Adrenal gland (tissue), 12 donors: ENCODE results near the gene ITIH4. TPM values are rescaled to one million over a fixed set of nuclear protein-coding genes. Genes with fewer than 3 reads are reported as not detected.

Source experiments
- DNase-seq, 7 donors: peaks; one replicate each; pipeline ENCODE4 v3.0.0-alpha.2; 2019 to 2020
- H3K27ac ChIP-seq, 5 donors: fragments of 200-600 bp; sonication (generic) in 4 of 5; 1 replicate in 3 of 5; 2 replicates in 2 of 5; pipeline versions ENCODE4 v1.5.1 to v1.8.0; 2016 to 2020; ENCODE audit warnings: mild to moderate bottlenecking in 1 of 5
- H3K27me3 ChIP-seq: fragments of 200-600 bp; 2 replicates; pipeline ENCODE4 v1.8.0; 2021
- H3K36me3 ChIP-seq, 2 donors: fragments of 200-600 bp; replicated peaks in 1 of 2; 1 replicate in 1 of 2; 2 replicates in 1 of 2; pipeline versions ENCODE4 v1.5.1 to v1.8.0; 2018 to 2022
- H3K4me1 ChIP-seq, 2 donors: fragments of 200-600 bp; replicated peaks in 1 of 2; 1 replicate in 1 of 2; 2 replicates in 1 of 2; pipeline versions ENCODE4 v1.5.1 to v1.8.0; 2018 to 2021
- H3K4me3 ChIP-seq, 4 donors: fragments of 200-600 bp; sonication (generic) in 3 of 4; one replicate each; pipeline ENCODE4 v1.5.1; 2016 to 2018
- H3K9me3 ChIP-seq, 3 donors: fragments of 200-600 bp; sonication (generic) in 1 of 3; replicated peaks in 1 of 3; 1 replicate in 2 of 3; 2 replicates in 1 of 3; pipeline versions ENCODE4 v1.5.1 to v1.8.0; 2016 to 2021
- POLR2A ChIP-seq, 2 donors: fragments of 450-650 bp; IDR thresholded peaks; one replicate each; pipeline ENCODE4 v1.6.1; 2017; ENCODE audit warnings: antibody characterized with exemption in 2 of 2, mild to moderate bottlenecking in 2 of 2, moderate library complexity in 1 of 2
- WGBS, 4 donors: extraction: QIAGEN DNeasy Blood & Tissue Kit in 2 of 4; methylation state at CpG; one replicate each; pipeline versions ENCODE4 v1.1.5 to v1.1.7; 2013 to 2017; 5-methylcytosine and 5-hydroxymethylcytosine counted together
- intact Hi-C, 2 donors: fragments of 100-400 bp; cut with DNase I; formaldehyde crosslinking; loops; one replicate each; pipeline versions ENCODE4 v1.14.1 to v1.15.0; 2022 to 2023
- polyA plus RNA-seq, 3 donors: library from polyadenylated mRNA; stranded (reverse); fragments of 200-250 nt in 2 of 3; fragments of 350-450 nt in 1 of 3; fragmentation: Illumina TruSeq in 1 of 3; extraction: RNeasy Lipid Tissue Mini Kit (QIAGEN cat#74804) in 1 of 3; gene quantifications; one replicate each; pipeline ENCODE4 v1.2.3, GENCODE V29; 2013 to 2014
- total RNA-seq, 9 donors: library from RNA; depleted of rRNA in 4 of 9; stranded (reverse); fragments of >200 nt in 4 of 9; fragments of 120-200 nt in 1 of 9; fragmentation: NEBNext Ultra II Directional in 1 of 9; extraction: Animal tissue kit (Norgen Biotek cat#: 25700) in 1 of 9; gene quantifications; one replicate each; pipeline versions ENCODE4 v1.1.0 to v1.2.4, GENCODE V29; 2013 to 2023
- TF ChIP-seq, protein P1 (sequence below), 6 experiments: fragments of 450-650 bp in 4 of 6; fragments of 200-600 bp in 2 of 6; sonication (generic) in 1 of 6; IDR thresholded peaks; 1 replicate in 5 of 6; 2 replicates in 1 of 6; pipeline versions ENCODE4 v1.5.1 to v1.8.0; 2016 to 2021; ENCODE audit warnings: antibody characterized with exemption in 6 of 6, mild to moderate bottlenecking in 2 of 6, moderate library complexity in 1 of 6
- donor health status: healthy with polysubstance abuse.
- donor health status: Bipolar disorder and iron deficiency.
- donor health status: DM: yes; HTN: yes; CAD: no.
- donor health status: DM: no; HTN: no; CAD: no.
- donor health status: DM: no; HTN: no; CAD: no.
- donor health status: DM: yes; HTN: yes; CAD: no.

Gene ITIH4
- total and polyA plus RNA-seq, 12 donors = 6.4 to 221 (median 45.5) TPM

DNA sequence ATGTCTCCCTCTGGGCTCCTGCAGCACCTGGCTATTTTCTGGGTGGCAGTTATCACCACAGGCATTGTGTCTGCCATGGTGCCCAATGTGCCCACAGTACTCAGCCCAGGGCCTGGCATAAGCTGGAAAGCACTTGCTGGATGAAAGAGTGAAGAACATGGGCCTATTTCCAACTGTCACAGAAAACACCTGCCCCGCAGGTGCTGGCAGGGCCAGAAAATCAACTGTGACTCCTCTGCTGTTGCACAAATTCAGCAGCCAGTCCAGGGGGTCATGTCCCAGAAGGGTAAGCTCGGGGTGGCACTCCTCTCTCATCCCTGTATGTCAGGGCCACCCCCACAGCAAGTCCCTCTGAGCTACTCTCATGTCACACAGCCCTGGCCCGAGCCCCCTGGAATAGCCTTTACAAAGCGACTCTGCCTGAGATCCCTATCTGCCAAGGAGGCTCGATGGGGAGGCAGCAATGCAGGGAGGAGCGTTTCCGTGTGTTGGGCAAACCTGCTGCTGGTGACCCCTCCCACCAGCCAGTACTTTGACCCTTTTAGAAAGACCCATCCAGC, 18.9 kb downstream of the ITIH4 start:
- no peak for DNase-seq
- Histone ChIP-seq H3K27me3 (no peaks in the 10 kb centered on the region), H3K4me1 (no peaks in the 10 kb centered on the region), H3K36me3 (no peaks in the 10 kb centered on the region), H3K27ac (no peak overlapping the region), H3K4me3 (no peak overlapping the region), H3K9me3 (no peaks in the 10 kb centered on the region)
- intact Hi-C loops = no loop called here
- TF ChIP-seq, protein P1, sequence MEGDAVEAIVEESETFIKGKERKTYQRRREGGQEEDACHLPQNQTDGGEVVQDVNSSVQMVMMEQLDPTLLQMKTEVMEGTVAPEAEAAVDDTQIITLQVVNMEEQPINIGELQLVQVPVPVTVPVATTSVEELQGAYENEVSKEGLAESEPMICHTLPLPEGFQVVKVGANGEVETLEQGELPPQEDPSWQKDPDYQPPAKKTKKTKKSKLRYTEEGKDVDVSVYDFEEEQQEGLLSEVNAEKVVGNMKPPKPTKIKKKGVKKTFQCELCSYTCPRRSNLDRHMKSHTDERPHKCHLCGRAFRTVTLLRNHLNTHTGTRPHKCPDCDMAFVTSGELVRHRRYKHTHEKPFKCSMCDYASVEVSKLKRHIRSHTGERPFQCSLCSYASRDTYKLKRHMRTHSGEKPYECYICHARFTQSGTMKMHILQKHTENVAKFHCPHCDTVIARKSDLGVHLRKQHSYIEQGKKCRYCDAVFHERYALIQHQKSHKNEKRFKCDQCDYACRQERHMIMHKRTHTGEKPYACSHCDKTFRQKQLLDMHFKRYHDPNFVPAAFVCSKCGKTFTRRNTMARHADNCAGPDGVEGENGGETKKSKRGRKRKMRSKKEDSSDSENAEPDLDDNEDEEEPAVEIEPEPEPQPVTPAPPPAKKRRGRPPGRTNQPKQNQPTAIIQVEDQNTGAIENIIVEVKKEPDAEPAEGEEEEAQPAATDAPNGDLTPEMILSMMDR (IDR thresholded peaks at IDR 0.05) = no peak
- no peak for TF ChIP-seq POLR2A (IDR thresholded peaks at IDR 0.05)
- WGBS, 4 donors = 81 to 89% (median 86%) methylated on average over 7 of the region's 7 CpGs

DNA sequence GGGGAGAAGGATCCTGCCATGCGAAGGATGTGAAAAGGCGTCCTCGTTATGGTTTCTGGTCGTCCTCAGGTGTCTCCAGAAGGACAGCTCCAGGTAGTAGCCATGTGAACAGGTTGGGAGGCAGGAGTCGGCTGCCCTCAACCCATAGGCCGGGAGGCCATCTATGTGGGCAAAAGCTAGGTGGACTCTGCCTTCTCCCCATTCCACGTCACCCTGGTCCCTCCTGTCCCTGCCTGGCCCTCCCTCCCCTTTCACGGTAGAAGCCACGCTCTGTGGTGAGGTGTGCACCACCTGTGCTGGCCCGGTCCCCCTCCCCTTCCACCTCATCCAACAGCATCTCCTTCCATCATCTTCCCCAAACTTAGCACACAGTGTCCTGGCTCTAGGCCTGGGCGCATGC, 19.5 kb downstream of the ITIH4 start:
- WGBS, 4 donors = 81 to 88% (median 86%) methylated on average over 11 of the region's 11 CpGs
- TF ChIP-seq, protein P1 (IDR thresholded peaks at IDR 0.05) = no peak
- no peak for TF ChIP-seq POLR2A (IDR thresholded peaks at IDR 0.05)
- Histone ChIP-seq H3K4me1 (no peaks in the 10 kb centered on the region), H3K27me3 (no peaks in the 10 kb centered on the region), H3K27ac (no peak overlapping the region), H3K36me3 (no peaks in the 10 kb centered on the region), H3K9me3 (no peaks in the 10 kb centered on the region), H3K4me3 (no peak overlapping the region)
- intact Hi-C loops = no loop called here
- no peak for DNase-seq

DNA sequence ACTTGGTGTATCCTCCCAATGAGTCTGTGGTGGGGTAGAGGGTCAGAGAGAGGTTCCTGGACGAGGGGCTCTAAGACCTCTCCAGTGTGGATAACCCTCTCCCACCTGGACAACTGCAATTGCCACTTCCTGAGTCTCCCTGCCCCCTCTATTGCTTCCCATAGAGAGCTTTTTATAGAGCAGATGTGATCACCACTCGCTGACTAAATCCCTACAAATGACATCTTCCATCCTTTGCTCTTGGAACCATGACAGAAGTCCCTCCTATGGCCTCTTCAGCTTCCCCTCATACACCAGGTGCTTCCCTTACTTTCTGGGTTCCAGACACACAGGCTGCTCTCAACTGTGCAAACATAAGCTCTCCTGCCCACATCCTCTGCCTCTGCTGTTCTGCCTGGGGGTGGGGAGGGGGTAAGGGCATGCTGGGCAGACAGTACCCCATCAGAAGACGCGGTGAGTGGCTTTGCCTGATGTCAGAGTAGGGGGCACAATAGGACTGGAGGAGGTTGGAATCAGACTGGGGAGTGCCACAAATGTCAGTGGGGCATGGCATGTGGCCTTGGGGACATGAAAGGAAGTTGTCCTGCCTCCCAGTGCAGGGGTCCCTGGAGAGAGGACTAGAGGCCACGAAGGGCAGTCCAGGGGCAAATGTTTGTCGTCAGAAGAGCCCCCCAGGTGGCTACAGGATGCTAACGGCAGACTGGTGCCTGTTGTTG, 20.7 kb downstream of the ITIH4 start:
- Histone ChIP-seq H3K4me1 (no peaks in the 10 kb centered on the region), H3K27me3 (no peaks in the 10 kb centered on the region), H3K9me3 (no peaks in the 10 kb centered on the region), H3K36me3 (no peaks in the 10 kb centered on the region), H3K27ac (no peak overlapping the region), H3K4me3 (no peak overlapping the region)
- intact Hi-C loops = no loop called here
- DNase-seq = no peak
- 51 to 60% (median 55%) methylated on average over 6 to 7 of the region's 7 CpGs for WGBS, 4 donors
- no peak for TF ChIP-seq POLR2A (IDR thresholded peaks at IDR 0.05)
- TF ChIP-seq, protein P1 (IDR thresholded peaks at IDR 0.05) = no peak

DNA sequence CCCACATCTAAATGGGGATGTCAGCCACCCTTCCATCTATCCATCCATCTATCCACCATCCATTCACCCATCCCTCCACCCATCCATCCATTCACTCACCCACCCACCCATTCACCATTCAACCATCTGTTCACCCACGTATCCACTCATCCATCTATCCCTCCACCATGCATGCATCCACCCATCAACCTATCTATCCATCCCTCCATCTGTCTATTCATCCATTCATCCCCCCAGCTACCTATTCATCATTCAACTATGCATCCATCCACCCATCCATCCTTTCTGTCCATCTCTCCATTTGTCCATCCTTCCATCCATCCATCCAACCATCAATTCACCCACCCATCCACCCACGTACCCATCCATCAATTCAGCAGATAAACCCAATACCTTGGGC, 21.3 kb downstream of the ITIH4 start:
- WGBS, 4 donors = 71 to 90% (median 76%) methylated on average over 2 of the region's 2 CpGs
- Histone ChIP-seq H3K27me3 (no peaks in the 10 kb centered on the region), H3K36me3 (no peaks in the 10 kb centered on the region), H3K9me3 (no peaks in the 10 kb centered on the region), H3K4me1 (no peaks in the 10 kb centered on the region), H3K4me3 (no peak overlapping the region), H3K27ac (no peak overlapping the region)
- intact Hi-C loops = no loop called here
- TF ChIP-seq, protein P1 (IDR thresholded peaks at IDR 0.05) = no peak
- no peak for TF ChIP-seq POLR2A (IDR thresholded peaks at IDR 0.05)
- no peak for DNase-seq
